Cardiac muscle cell (in vitro differentiated cells and primary cell): ENCODE measurements around the gene SLC12A7. TPM values are rescaled to one million over a fixed set of nuclear protein-coding genes. Genes with fewer than 3 reads are reported as not detected.

Experiments used
- DNase-seq, 2 donors: peaks; one replicate each; pipeline versions ENCODE4 v3.0.0 to v3.0.0-alpha.2; 2010 to 2017; ENCODE audit warnings: low read depth in 1 of 2, low spot score in 1 of 2
- H3K27ac ChIP-seq: fragments of 200-600 bp; sonication (generic); 2 replicates; pipeline ENCODE4 v1.5.1; 2016
- H3K27me3 ChIP-seq: fragments of 200-600 bp; sonication (generic); 2 replicates; pipeline ENCODE4 v1.6.0; 2016; ENCODE audit warnings: control low read depth
- H3K36me3 ChIP-seq: fragments of 200-600 bp; sonication (generic); 2 replicates; pipeline ENCODE4 v1.5.1; 2016; ENCODE audit warnings: control low read depth
- H3K4me1 ChIP-seq: fragments of 200-600 bp; sonication (generic); 2 replicates; pipeline ENCODE4 v1.8.1; 2017; ENCODE audit warnings: low read depth, mild to moderate bottlenecking, mixed run types
- H3K4me3 ChIP-seq: fragments of 200-600 bp; sonication (generic); 2 replicates; pipeline ENCODE4 v1.5.1; 2016; ENCODE audit warnings: mild to moderate bottlenecking
- H3K9me3 ChIP-seq: fragments of 200-600 bp; sonication (generic); 2 replicates; pipeline ENCODE4 v1.5.1; 2017; ENCODE audit warnings: low read depth, mild to moderate bottlenecking, control low read depth
- CTCF ChIP-seq: IDR thresholded peaks from 2 replicates; pipeline ENCODE4 v1.5.1; 2012; ENCODE audit warnings: low read depth, mild to moderate bottlenecking, low read length
- polyA plus RNA-seq: library from polyadenylated mRNA; unstranded; fragments of >200 nt; fragmentation: Nextera tagmentation; extraction: Ambion mirVana; gene quantifications from 2 replicates; pipeline ENCODE4 v1.2.1, GENCODE V29; 2016
- total RNA-seq: library from RNA; depleted of rRNA; stranded (reverse); fragments of >200 nt; gene quantifications from 2 replicates; pipeline ENCODE4 v1.2.3, GENCODE V29; 2016

SLC12A7 gene
- total and polyA plus RNA-seq, 2 experiments from 2014 or later, result 14.1 to 29.9 TPM

GRCh38 chr5:1108023-1108864 is 3.6 kb downstream of the SLC12A7 start:
- Histone ChIP-seq H3K4me3 (no peak overlapping the region), H3K4me1 (peaks cover 14% of the 10 kb centered on the region), H3K27ac (no peak overlapping the region), H3K36me3 (no peaks in the 10 kb centered on the region), H3K27me3 (no peaks in the 10 kb centered on the region), H3K9me3 (no peaks in the 10 kb centered on the region)
- TF ChIP-seq CTCF, result no peak
- no peak for DNase-seq

GRCh38 chr5:1107167-1108022 is 4.5 kb downstream of the SLC12A7 start:
- TF ChIP-seq CTCF, result no peak
- H3K27me3 ChIP-seq, result no peaks in the 10 kb centered on the region
- H3K4me1 ChIP-seq, result peaks cover 19% of the 10 kb centered on the region
- H3K4me3 ChIP-seq, result no peak overlapping the region
- no peak overlapping the region for H3K27ac ChIP-seq
- H3K36me3 ChIP-seq, result no peaks in the 10 kb centered on the region
- H3K9me3 ChIP-seq, result no peaks in the 10 kb centered on the region
- DNase-seq, result no peak

GRCh38 chr5:1106385-1107166 is 5.3 kb downstream of the SLC12A7 start:
- Histone ChIP-seq H3K9me3 (no peaks in the 10 kb centered on the region), H3K27ac (no peak overlapping the region), H3K4me3 (no peak overlapping the region), H3K4me1 (peaks cover 27% of the 10 kb centered on the region), H3K36me3 (no peaks in the 10 kb centered on the region), H3K27me3 (no peaks in the 10 kb centered on the region)
- DNase-seq, result no peak
- no peak for TF ChIP-seq CTCF

GRCh38 chr5:1105350-1106265 is 6.3 kb downstream of the SLC12A7 start:
- Histone ChIP-seq H3K27me3 (no peaks in the 10 kb centered on the region), H3K36me3 (no peaks in the 10 kb centered on the region), H3K4me1 (peaks cover 32% of the 10 kb centered on the region), H3K9me3 (no peaks in the 10 kb centered on the region), H3K4me3 (no peak overlapping the region), H3K27ac (no peak overlapping the region)
- no peak for TF ChIP-seq CTCF
- no peak for DNase-seq
